GM11168 (cell line): ENCODE data around the gene RNLS.
"Not testable (repeated sequence)": the region's sequence is repeated elsewhere in the genome, so short reads cannot be mapped to it uniquely, and the experiment has no call there.

Experiments
- in situ Hi-C: fragments of 300-500 bp; cut with MboI; formaldehyde crosslinking; loops from one replicate; pipeline ENCODE4 v1.12.0; 2022; ENCODE audit warnings: low sequenced_read_pairs; ENCODE audit not compliant: unreplicated experiment

Gene RNLS

GRCh38 chr10:88372881-88373592, 210.1 kb downstream of the RNLS start:
- in situ Hi-C loops: no loop called here

GRCh38 chr10:88372051-88372715, 210.9 kb downstream of the RNLS start:
- in situ Hi-C loops: no loop called here

- in situ Hi-C loops: no loop called here
These were observed 212.4 kb downstream of the RNLS start for GRCh38 chr10:88370713-88371112.

- in situ Hi-C loops: no loop called here
These were observed 216.3 kb downstream of the RNLS start for GRCh38 chr10:88366772-88367171.

GRCh38 chr10:88361995-88362807, 220.9 kb downstream of the RNLS start:
- in situ Hi-C loops: no loop called here

GRCh38 chr10:88361494-88361893, 221.6 kb downstream of the RNLS start:
- in situ Hi-C loops: no loop called here

GRCh38 chr10:88355750-88356149, 227.4 kb downstream of the RNLS start:
- in situ Hi-C loops: not testable (repeated sequence)

- in situ Hi-C loops: no loop called here
These were observed 235.4 kb downstream of the RNLS start for GRCh38 chr10:88347597-88348304.

GRCh38 chr10:88347022-88347421, 236.1 kb downstream of the RNLS start:
- in situ Hi-C loops: no loop called here

- in situ Hi-C loops: no loop called here
These were observed 236.8 kb downstream of the RNLS start for GRCh38 chr10:88346144-88346977.

GRCh38 chr10:88343761-88344484, 239.2 kb downstream of the RNLS start:
- in situ Hi-C loops: no loop called here

GRCh38 chr10:88342733-88343310, 240.3 kb downstream of the RNLS start:
- in situ Hi-C loops: no loop called here

GRCh38 chr10:88337134-88337533, 246.0 kb downstream of the RNLS start:
- in situ Hi-C loops: no loop called here

GRCh38 chr10:88336334-88336733, 246.8 kb downstream of the RNLS start:
- in situ Hi-C loops: no loop called here

GRCh38 chr10:88333248-88333630, 249.9 kb downstream of the RNLS start:
- in situ Hi-C loops: no loop called here

GRCh38 chr10:88332503-88333247, 250.4 kb downstream of the RNLS start:
- in situ Hi-C loops: no loop called here

- in situ Hi-C loops: no loop called here
These were observed 252.9 kb downstream of the RNLS start for GRCh38 chr10:88330174-88330573.
